HG03196 (cell line): Measurements from ENCODE around the gene PRDM1.
"Not testable (repeated sequence)": the region's sequence is repeated elsewhere in the genome, so short reads cannot be mapped to it uniquely, and the experiment has no call there.

Experiments
- ATAC-seq: cut with Tn5 transposase; IDR thresholded peaks from one replicate; pipeline ENCODE4 v1.9.1; 2021; ENCODE audit not compliant: unreplicated experiment

The PRDM1 gene

GRCh38 chr6:106135911-106136571 is 49.9 kb downstream of the PRDM1 start:
- no peak for ATAC-seq

GRCh38 chr6:106136845-106137244 is 50.7 kb downstream of the PRDM1 start:
- no peak for ATAC-seq

DNA sequence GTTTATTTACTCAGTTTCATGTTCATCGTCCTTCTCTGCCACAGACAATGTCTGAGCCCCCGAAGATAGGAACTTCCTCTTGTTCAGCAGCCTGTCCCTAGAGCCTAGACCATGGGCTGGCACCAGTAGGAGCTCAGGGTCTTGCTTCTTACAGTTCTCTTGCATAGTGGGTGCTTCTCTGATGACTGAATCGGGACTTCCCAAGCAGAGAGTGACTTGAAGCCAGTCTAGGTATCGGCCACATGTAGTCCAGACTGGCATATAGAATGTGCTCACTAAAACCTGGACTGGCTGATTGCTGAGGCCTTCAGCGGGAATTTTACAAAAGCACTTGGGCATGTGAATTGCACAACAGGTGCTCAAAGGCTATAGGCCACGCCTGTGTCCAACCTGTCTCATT is 52.0 kb downstream of the PRDM1 start:
- ATAC-seq, result no peak

DNA sequence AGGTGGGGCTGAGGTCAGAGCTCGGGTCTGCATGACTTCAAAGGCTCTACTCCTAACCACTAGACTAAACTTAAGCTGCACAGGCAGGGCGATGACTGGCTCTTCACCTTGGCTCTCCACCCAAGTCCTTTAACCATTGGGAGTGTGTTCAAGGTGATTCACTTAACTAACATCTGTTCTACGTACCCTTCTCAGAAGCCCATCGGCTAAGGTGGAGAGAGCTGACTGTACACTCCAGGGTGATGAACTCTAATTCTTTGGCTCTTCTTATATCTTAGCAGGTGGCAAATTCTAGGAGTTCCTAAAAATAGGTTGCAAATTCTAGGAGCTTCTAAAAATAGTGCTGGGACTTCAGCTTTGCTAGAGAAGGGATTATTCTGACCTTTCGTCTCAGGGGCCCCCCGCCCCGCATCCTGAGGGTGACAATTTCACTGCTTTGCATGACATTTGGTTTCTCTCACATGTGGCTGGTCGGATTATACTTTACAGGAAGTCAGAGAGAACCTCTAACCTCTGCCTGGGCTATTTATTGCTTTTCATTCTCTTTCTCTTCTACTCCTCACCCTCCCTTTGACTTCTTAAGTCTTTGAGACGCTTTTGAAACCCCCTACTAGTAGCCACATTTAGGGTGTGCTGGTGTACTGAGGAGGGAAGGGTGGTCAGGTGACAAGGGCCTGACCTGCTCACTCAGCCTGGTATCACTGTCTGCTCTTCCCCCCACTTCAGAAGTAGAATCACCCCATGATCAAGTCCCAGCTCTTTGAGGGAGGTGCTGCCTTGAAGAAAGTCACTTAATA is 55.5 kb downstream of the PRDM1 start:
- ATAC-seq, result peak; percentile 84

GRCh38 chr6:106142876-106143431 is 56.8 kb downstream of the PRDM1 start:
- ATAC-seq, result no peak

DNA sequence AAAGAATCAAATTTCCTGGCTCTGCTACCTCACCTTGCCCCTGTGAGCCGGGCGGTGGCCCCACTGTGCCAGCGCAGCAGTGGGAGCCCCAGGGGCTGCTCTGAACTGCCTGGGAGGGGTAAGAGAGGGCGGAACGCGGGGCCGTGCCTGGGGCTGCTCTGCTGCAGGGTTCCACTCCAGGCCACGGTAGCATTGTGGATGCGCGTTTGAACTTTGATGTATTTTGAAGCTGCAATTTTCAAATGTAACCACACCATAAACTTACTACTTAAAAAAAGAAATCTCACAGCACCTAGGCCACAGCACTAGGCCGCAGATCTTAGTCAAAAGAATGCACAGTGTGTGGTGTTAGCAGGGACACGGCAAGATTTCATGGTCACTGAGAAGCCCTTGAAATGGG is 57.5 kb downstream of the PRDM1 start:
- no peak for ATAC-seq

- ATAC-seq, result no peak
These were observed 59.0 kb downstream of the PRDM1 start for GRCh38 chr6:106145144-106145543.

DNA sequence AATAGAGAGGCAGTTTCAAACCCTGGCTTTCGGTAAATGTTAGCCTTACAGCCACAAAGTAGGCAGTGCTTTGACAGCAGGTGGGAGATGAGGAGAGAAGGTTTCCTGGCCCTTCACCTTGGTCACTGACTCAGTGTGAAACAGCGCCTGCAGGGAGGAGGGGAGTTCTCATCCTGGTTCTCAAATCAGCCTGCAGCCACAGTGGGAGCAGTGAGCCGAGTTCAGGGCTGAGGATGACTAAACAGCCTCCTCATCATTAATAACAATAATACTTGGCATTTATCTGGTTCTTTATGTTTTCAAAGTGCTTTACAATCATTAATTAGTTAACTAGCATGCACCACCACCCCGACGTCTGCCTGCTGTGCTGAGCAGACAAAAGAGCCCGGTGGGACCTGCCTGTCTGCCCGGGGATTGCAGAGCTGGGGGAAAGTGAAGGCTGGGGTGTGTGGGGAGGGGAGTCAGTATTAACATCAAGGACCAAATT is 59.6 kb downstream of the PRDM1 start:
- peak; percentile 27 for ATAC-seq

DNA sequence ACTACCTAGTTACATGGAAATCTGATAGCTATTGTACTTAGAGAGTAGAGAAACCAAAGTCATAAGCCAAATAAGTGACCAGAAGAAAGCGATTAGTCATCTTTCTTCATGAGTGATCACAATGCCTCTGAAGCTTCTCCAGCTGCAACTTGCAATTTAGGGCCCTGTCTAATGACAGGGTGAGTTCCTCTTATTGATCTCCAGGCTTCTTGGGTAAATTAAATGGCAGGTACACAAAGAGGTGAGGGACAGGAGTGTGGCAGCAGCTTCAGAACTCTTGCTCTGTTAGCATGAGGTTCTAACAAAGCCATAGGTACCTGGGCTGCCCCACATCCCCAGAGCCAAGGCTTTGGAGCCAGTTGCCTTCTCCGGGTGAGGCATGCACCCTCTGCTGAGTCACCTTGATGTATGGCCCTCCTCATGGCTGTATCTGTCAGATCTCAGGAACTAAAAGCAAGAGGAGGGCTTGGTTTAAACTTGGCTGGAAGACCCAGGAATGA is 60.8 kb downstream of the PRDM1 start:
- peak; percentile 36 for ATAC-seq

DNA sequence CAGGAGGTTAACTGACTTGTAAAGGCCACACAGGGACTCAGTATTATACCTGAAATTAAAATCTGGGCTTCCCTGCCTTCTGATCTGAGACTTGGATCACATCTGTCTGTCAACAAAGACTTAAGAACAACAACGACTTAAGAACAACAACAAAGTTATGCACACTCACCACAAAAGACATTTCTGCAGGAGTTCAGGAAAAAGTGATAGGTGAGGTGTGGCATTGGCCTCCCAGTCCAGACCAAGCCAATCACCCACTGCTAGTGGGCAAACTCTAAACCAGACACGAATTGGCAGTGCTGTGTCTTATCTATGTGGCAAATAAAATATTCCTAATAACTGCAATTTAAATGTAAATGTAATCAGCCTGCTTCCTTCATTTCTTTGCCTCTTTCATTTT is 61.3 kb downstream of the PRDM1 start:
- ATAC-seq, result no peak

- ATAC-seq, result no peak
These were observed 63.4 kb downstream of the PRDM1 start for GRCh38 chr6:106149472-106150069.

- ATAC-seq, result not testable (repeated sequence)
These were observed 66.3 kb downstream of the PRDM1 start for GRCh38 chr6:106152476-106152875.

GRCh38 chr6:106152952-106153351 is 66.8 kb downstream of the PRDM1 start:
- no peak for ATAC-seq

- no peak for ATAC-seq
These were observed 68.2 kb downstream of the PRDM1 start for GRCh38 chr6:106154326-106154725.

DNA sequence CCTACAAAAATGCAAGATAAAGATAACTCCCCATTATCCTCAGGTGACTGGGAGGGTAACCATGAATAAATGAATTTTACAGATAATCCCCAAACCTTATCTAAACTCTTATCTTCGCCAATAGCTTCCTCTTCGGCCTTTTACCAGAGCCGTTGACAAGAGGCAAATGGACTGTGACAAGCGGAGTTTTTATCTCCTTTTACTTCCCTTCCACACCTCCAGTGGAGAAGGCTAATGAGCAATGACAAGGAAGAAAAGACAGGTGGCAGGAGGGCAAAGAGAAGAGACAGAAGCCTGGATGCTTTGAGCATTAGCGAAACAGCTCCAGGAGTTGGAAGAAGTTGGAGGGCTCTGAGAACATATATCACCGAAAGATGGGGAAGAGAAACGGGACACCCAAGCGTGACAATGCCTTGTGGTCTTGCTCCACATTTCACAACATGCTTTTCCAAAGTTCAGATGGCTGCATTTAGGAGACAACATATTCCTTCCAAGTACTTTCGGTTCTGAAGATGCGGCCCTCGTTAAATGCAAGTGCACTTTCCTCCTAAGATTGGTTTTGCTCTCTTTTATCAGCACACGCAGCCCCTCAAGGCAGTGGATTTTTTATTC is 69.2 kb downstream of the PRDM1 start:
- ATAC-seq, result no peak

DNA sequence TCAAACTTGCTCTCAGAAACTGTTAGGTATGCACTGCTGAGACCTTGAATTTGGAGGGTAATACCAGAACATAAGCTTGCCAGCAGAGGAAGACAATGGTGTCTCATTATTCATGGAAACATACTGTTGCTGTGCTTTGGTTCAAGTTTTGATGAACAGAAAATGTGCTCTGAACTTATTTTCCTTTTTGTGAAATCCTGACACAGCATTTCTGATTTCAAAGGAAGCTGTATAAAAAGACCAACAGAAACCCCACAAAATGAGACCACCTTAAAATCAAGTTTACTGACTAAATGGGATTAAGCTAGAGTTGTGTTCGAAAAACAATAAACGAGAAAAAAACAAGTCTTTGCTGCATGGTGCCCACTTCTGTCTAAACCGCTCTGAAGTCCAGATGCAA is 70.3 kb downstream of the PRDM1 start:
- no peak for ATAC-seq

- no peak for ATAC-seq
These were observed 70.7 kb downstream of the PRDM1 start for GRCh38 chr6:106156863-106157262.

- no peak for ATAC-seq
These were observed 72.7 kb downstream of the PRDM1 start for GRCh38 chr6:106158816-106159215.
